Left renal cortex interstitium (tissue), 4 donors: ENCODE data around the gene TUBB3. TPM values are rescaled to one million over a fixed set of nuclear protein-coding genes. Genes with fewer than 3 reads are reported as not detected.
"Not testable (repeated sequence)": the region's sequence is repeated elsewhere in the genome, so short reads cannot be mapped to it uniquely, and the experiment has no call there.

Source experiments
- DNase-seq, 4 donors: peaks; one replicate each; pipeline ENCODE4 v3.0.0-alpha.2; 2013; ENCODE audit warnings: low read depth in 4 of 4, low spot score in 2 of 4, missing footprints in 1 of 4
- polyA plus RNA-seq, 4 donors: library from polyadenylated mRNA; unstranded; fragments of 120-200 nt; gene quantifications; one replicate each; pipeline ENCODE4 v1.2.1, GENCODE V29; 2013; ENCODE audit not compliant: insufficient read length in 4 of 4

TUBB3 gene
- polyA plus RNA-seq, 4 donors, result 9.0 to 13.7 (median 13.6) TPM

- no peak for DNase-seq
Observed at GRCh38 chr16:89915303-89916232, 7.6 kb upstream of the TUBB3 start.

- DNase-seq, result no peak
Observed at GRCh38 chr16:89917773-89918452, 5.2 kb upstream of the TUBB3 start.

- DNase-seq, result no peak
Observed at GRCh38 chr16:89918453-89919347, 4.4 kb upstream of the TUBB3 start, which contains the start of gene MC1R. MC1R (plus strand) TSS chr16:89918862; CDS start chr16:89919259, 397 bp downstream.

- no peak for DNase-seq
Observed at GRCh38 chr16:89919535-89920406, 3.4 kb upstream of the TUBB3 start.

- no peak for DNase-seq
Observed at GRCh38 chr16:89920723-89921122, 2.4 kb upstream of the TUBB3 start.

GRCh38 chr16:89921131-89921701, 1.9 kb upstream of the TUBB3 start:
- DNase-seq, result no peak

GRCh38 chr16:89921702-89922476, 1.3 kb upstream of the TUBB3 start:
- DNase-seq, result no peak

- no peak for DNase-seq
Observed at GRCh38 chr16:89922477-89922883, 662 bp upstream of the TUBB3 start.

- DNase-seq, result no peak
Observed at GRCh38 chr16:89923640-89924296, 626 bp downstream of the TUBB3 start.

- no peak for DNase-seq
Observed at GRCh38 chr16:89924297-89924924, 1.3 kb downstream of the TUBB3 start.

GRCh38 chr16:89924925-89925307, 1.8 kb downstream of the TUBB3 start:
- DNase-seq, result no peak

GRCh38 chr16:89925596-89926079, 2.5 kb downstream of the TUBB3 start:
- DNase-seq, result no peak

GRCh38 chr16:89931305-89931896, 8.3 kb downstream of the TUBB3 start:
- no peak for DNase-seq

- no peak for DNase-seq
Observed at GRCh38 chr16:89931964-89932363, 8.8 kb downstream of the TUBB3 start.

GRCh38 chr16:89934019-89934418, 10.9 kb downstream of the TUBB3 start:
- DNase-seq, result not testable (repeated sequence)

GRCh38 chr16:89934611-89935553, 11.7 kb downstream of the TUBB3 start:
- DNase-seq, result no peak
